Measurements from ENCODE around the gene TNPO3. TPM values are rescaled to one million over a fixed set of nuclear protein-coding genes. Genes with fewer than 3 reads are reported as not detected.

Gene TNPO3
- total RNA-seq, 1 donor from 2014 or later, result 96.2 TPM

GRCh38 chr7:129037585-129037984, 17.3 kb downstream of the TNPO3 start:
- Histone ChIP-seq H4K20me1 (ENCODE audit: low read depth) (peaks cover 43% of the 10 kb centered on the region), H3K4me2 (peak overlapping the region; percentile 80), H3K79me2 (ENCODE audit: low read depth) (peaks cover 100% of the 10 kb centered on the region), H3K4me1 (peaks cover 47% of the 10 kb centered on the region), H3K4me3 (peak overlapping the region; percentile 29), H3F3A (ENCODE audit: low read depth) (peaks cover 57% of the 10 kb centered on the region), H3K27ac (peak overlapping the region; percentile 95), H3K27me3 (no peaks in the 10 kb centered on the region), H2AFZ (replicated peaks) (no peak overlapping the region), H3K9ac (peak overlapping the region; percentile 33), H3K9me3 (ENCODE audit: low read depth) (no peaks in the 10 kb centered on the region), H3K36me3 (peaks cover 23% of the 10 kb centered on the region)
- TF ChIP-seq EZH2phosphoT487 (IDR thresholded peaks at IDR 0.05), result no peak
- peak; percentile 15 for TF ChIP-seq CTCF (IDR thresholded peaks at IDR 0.05)
- peaks cover 44% of the 10 kb centered on the region for H3K36me3 Mint-ChIP-seq
- H3K27ac Mint-ChIP-seq, result peak overlapping the region; percentile 25
- DNase-seq (ENCODE audit: low spot score), result peak; percentile 54
- H3K4me3 Mint-ChIP-seq, result peak overlapping the region; percentile 53
- peaks cover 2% of the 10 kb centered on the region for H3K27me3 Mint-ChIP-seq (ENCODE audit: insufficient read depth, low read depth)
- peaks cover 36% of the 10 kb centered on the region for H3K4me1 Mint-ChIP-seq
- H3K9me3 Mint-ChIP-seq, result peaks cover 2% of the 10 kb centered on the region

GRCh38 chr7:129032017-129032416, 22.9 kb downstream of the TNPO3 start:
- Mint-ChIP-seq H3K27ac (no peak overlapping the region), H3K4me3 (no peak overlapping the region), H3K27me3 (ENCODE audit: insufficient read depth, low read depth) (peaks cover 2% of the 10 kb centered on the region), H3K4me1 (peaks cover 9% of the 10 kb centered on the region), H3K36me3 (peaks cover 51% of the 10 kb centered on the region), H3K9me3 (peaks cover 2% of the 10 kb centered on the region)
- Histone ChIP-seq H3K9me3 (ENCODE audit: low read depth) (no peaks in the 10 kb centered on the region), H3F3A (ENCODE audit: low read depth) (peaks cover 10% of the 10 kb centered on the region), H3K27ac (no peak overlapping the region), H3K27me3 (no peaks in the 10 kb centered on the region), H3K4me3 (no peak overlapping the region), H3K36me3 (peaks cover 9% of the 10 kb centered on the region), H3K4me2 (no peak overlapping the region), H4K20me1 (ENCODE audit: low read depth) (peaks cover 33% of the 10 kb centered on the region), H3K9ac (no peak overlapping the region), H3K79me2 (ENCODE audit: low read depth) (peaks cover 100% of the 10 kb centered on the region), H2AFZ (replicated peaks) (no peak overlapping the region), H3K4me1 (peaks cover 9% of the 10 kb centered on the region)
- no peak for DNase-seq (ENCODE audit: low spot score)
- TF ChIP-seq CTCF (IDR thresholded peaks at IDR 0.05), result no peak
- TF ChIP-seq EZH2 (IDR thresholded peaks at IDR 0.05), result no peak
- TF ChIP-seq EZH2phosphoT487 (IDR thresholded peaks at IDR 0.05), result no peak

- no peaks in the 10 kb centered on the region for H3K4me1 ChIP-seq
- no peak overlapping the region for H3K27ac ChIP-seq
- H3K36me3 ChIP-seq, result peaks cover 3% of the 10 kb centered on the region
- peaks cover 100% of the 10 kb centered on the region for H3K79me2 ChIP-seq (ENCODE audit: low read depth)
- H3K4me2 ChIP-seq, result no peak overlapping the region
- TF ChIP-seq CTCF (IDR thresholded peaks at IDR 0.05), result no peak
- TF ChIP-seq EZH2 (IDR thresholded peaks at IDR 0.05), result no peak
- no peak for TF ChIP-seq EZH2phosphoT487 (IDR thresholded peaks at IDR 0.05)
- H3K27me3 ChIP-seq, result no peaks in the 10 kb centered on the region
- no peak overlapping the region for H3K9ac ChIP-seq
- peaks cover 22% of the 10 kb centered on the region for H4K20me1 ChIP-seq (ENCODE audit: low read depth)
- Mint-ChIP-seq H3K4me1 (no peaks in the 10 kb centered on the region), H3K36me3 (peaks cover 47% of the 10 kb centered on the region), H3K27ac (no peak overlapping the region), H3K9me3 (peaks cover 2% of the 10 kb centered on the region), H3K4me3 (no peak overlapping the region), H3K27me3 (ENCODE audit: insufficient read depth, low read depth) (peaks cover 2% of the 10 kb centered on the region)
- no peaks in the 10 kb centered on the region for H3F3A ChIP-seq (ENCODE audit: low read depth)
- no peaks in the 10 kb centered on the region for H3K9me3 ChIP-seq (ENCODE audit: low read depth)
- no peak overlapping the region for H3K4me3 ChIP-seq
- no peak overlapping the region for H2AFZ ChIP-seq (replicated peaks)
- no peak for DNase-seq (ENCODE audit: low spot score)
Measured at GRCh38 chr7:129030440-129030839, 24.5 kb downstream of the TNPO3 start.

Data from neural progenitor cell (in vitro differentiated cells).